DOHH2 (cell line): ENCODE measurements around the gene THAP4.

Experiments used
- H3F3A ChIP-seq: fragments of 200-600 bp; sonication (generic), shearing (Covaris generic); 2 replicates; pipeline ENCODE4 v1.6.0; 2016; ENCODE audit warnings: antibody characterized with exemption, mild to moderate bottlenecking; ENCODE audit not compliant: control insufficient read depth, insufficient read depth
- H3K27ac ChIP-seq: fragments of 200-600 bp; sonication (generic); 2 replicates; pipeline ENCODE4 v1.5.1; 2014; ENCODE audit warnings: low read depth, mild to moderate bottlenecking, low read length, moderate library complexity
- H3K27me3 ChIP-seq: fragments of 200-600 bp; sonication (generic); 2 replicates; pipeline ENCODE4 v1.6.1; 2014; ENCODE audit warnings: mild to moderate bottlenecking, low read length, mixed read lengths; ENCODE audit not compliant: control insufficient read depth
- H3K36me3 ChIP-seq: fragments of 200-600 bp; sonication (generic); 2 replicates; pipeline ENCODE4 v1.6.1; 2014; ENCODE audit warnings: mild to moderate bottlenecking, low read length, moderate library complexity, mixed read lengths; ENCODE audit not compliant: control insufficient read depth
- H3K4me1 ChIP-seq: fragments of 200-600 bp; sonication (generic); 2 replicates; pipeline ENCODE4 v1.6.1; 2014; ENCODE audit warnings: mild to moderate bottlenecking, low read length, mixed read lengths; ENCODE audit not compliant: control insufficient read depth
- H3K4me2 ChIP-seq: fragments of 200-600 bp; sonication (generic); 2 replicates; pipeline ENCODE4 v1.6.0; 2014; ENCODE audit warnings: mild to moderate bottlenecking, low read length, moderate library complexity
- H3K4me3 ChIP-seq: fragments of 200-600 bp; sonication (generic); 2 replicates; pipeline ENCODE4 v1.5.1; 2014; ENCODE audit warnings: mild to moderate bottlenecking, low read length, mixed read lengths
- H3K79me2 ChIP-seq: fragments of 200-600 bp; sonication (generic); 2 replicates; pipeline ENCODE4 v1.6.1; 2014; ENCODE audit warnings: mild to moderate bottlenecking, low read length, mixed read lengths; ENCODE audit not compliant: control insufficient read depth
- H3K9me2 ChIP-seq: fragments of 200-600 bp; sonication (generic); replicated peaks from 2 replicates; pipeline ENCODE4 v1.6.1; 2014; ENCODE audit warnings: mild to moderate bottlenecking, low read length, mixed read lengths; ENCODE audit not compliant: control insufficient read depth
- H3K9me3 ChIP-seq: fragments of 200-600 bp; sonication (generic); 2 replicates; pipeline ENCODE4 v1.6.1; 2014; ENCODE audit warnings: antibody characterized with exemption, low read length, mixed read lengths; ENCODE audit not compliant: control insufficient read depth, insufficient read depth
- H4K20me1 ChIP-seq: fragments of 200-600 bp; sonication (generic); 2 replicates; pipeline ENCODE4 v1.6.0; 2014; ENCODE audit warnings: low read depth, mild to moderate bottlenecking, antibody characterized with exemption, low read length, moderate library complexity; ENCODE audit not compliant: control insufficient read depth, insufficient read depth
- EZH2phosphoT487 ChIP-seq: fragments of 200-600 bp; sonication (generic); IDR thresholded peaks from 2 replicates; pipeline ENCODE4 v1.6.1; 2017; ENCODE audit warnings: borderline replicate concordance, mild to moderate bottlenecking, antibody characterized with exemption, low read length, moderate library complexity, mixed read lengths
- TF ChIP-seq, protein P1 (sequence below): fragments of 200-600 bp; sonication (generic); IDR thresholded peaks from one replicate; pipeline ENCODE4 v1.5.1; 2014; ENCODE audit warnings: antibody characterized with exemption, mild to moderate bottlenecking, low read depth, low read length; ENCODE audit not compliant: poor library complexity, severe bottlenecking

Gene THAP4

DNA sequence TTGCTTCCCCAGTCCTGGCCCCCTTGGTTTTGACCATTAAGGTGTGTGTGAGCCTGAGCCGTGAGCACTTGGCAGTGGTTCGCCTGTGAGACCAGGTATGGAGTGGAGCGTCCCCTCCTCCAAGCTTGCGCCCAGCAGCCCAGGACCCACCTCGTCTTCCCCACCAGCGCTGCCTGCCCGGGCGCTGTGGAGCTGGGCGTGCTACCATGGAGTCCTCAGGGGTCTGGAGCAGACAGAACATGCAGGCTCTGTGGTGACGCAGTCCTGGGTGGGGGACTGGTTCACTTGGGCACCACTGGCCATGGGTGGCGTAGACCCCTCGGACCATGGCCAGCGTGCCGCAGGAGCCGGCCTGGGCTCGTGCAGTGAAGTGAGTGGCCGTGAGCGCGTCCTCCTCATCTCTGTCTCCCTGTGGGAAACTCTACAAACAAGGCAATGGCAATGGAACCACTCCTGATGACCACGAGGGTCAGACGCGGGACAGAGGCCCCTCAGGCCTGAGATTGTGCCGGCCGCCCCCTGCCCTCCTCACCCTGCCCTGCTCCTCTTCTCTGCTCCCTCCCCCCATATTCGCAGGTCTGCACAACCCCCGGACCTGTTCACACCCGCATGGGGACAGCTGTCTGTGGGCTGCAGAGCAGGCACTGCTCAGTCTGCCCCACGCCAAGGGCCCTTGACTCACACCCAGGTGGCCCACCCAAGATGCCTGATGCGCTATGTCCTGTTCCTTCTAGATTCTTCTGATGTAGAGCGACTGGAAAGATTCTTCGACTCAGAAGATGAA, 34.7 kb upstream of the THAP4 start:
- Histone ChIP-seq H3K4me1 (no peaks in the 10 kb centered on the region), H4K20me1 (no peaks in the 10 kb centered on the region), H3K27ac (no peak overlapping the region), H3K27me3 (no peaks in the 10 kb centered on the region), H3K4me3 (no peak overlapping the region), H3K9me2 (no peaks in the 10 kb centered on the region), H3K4me2 (no peak overlapping the region), H3F3A (no peaks in the 10 kb centered on the region), H3K79me2 (no peaks in the 10 kb centered on the region), H3K9me3 (no peaks in the 10 kb centered on the region), H3K36me3 (peaks cover 58% of the 10 kb centered on the region)
- TF ChIP-seq EZH2phosphoT487: no peak
- TF ChIP-seq, protein P1, sequence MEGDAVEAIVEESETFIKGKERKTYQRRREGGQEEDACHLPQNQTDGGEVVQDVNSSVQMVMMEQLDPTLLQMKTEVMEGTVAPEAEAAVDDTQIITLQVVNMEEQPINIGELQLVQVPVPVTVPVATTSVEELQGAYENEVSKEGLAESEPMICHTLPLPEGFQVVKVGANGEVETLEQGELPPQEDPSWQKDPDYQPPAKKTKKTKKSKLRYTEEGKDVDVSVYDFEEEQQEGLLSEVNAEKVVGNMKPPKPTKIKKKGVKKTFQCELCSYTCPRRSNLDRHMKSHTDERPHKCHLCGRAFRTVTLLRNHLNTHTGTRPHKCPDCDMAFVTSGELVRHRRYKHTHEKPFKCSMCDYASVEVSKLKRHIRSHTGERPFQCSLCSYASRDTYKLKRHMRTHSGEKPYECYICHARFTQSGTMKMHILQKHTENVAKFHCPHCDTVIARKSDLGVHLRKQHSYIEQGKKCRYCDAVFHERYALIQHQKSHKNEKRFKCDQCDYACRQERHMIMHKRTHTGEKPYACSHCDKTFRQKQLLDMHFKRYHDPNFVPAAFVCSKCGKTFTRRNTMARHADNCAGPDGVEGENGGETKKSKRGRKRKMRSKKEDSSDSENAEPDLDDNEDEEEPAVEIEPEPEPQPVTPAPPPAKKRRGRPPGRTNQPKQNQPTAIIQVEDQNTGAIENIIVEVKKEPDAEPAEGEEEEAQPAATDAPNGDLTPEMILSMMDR: no peak

DNA sequence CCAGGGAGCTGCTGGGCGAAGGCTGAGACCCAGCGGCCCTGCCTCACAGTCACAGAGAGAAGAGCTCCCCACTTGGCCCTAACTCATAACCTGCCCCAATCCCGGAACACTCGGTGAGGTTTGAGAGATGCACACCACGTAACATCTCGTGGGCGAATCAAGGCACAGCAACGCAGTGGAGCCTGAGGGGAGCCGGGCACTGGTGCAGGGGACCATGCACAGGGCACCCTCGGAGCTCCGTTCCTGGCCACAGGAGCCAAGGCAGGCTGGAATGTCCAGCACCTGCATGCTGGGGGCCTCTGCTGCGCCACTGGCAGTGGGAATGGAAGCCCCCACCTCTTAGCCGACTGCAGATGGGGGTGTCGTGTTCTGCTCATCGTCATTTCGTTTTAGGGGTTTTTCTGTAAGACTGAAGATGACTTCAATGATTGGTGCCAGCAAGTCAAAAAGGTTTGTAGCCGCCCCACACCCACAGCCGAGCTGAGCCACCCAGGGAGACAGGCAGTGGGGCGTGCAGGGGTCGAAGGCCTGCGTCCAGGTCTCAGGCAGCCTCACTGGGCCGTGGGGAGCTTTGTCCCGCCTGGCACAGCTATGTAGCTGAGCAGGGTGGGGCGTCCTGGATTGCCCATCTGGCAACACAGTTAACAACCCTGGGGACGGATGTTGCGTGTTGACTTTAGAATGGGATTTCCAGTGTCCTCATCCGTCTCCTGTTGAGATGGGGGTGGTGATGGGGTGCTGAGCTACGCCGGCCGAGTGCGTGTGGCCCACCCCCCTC, 33.6 kb upstream of the THAP4 start:
- Histone ChIP-seq H3F3A (no peaks in the 10 kb centered on the region), H3K27ac (no peak overlapping the region), H3K36me3 (peaks cover 50% of the 10 kb centered on the region), H3K4me1 (no peaks in the 10 kb centered on the region), H4K20me1 (no peaks in the 10 kb centered on the region; the same call in 1 of the 2 replicates), H3K9me3 (no peaks in the 10 kb centered on the region), H3K79me2 (no peaks in the 10 kb centered on the region), H3K4me3 (no peak overlapping the region), H3K4me2 (no peak overlapping the region), H3K27me3 (no peaks in the 10 kb centered on the region), H3K9me2 (no peaks in the 10 kb centered on the region)
- TF ChIP-seq, protein P1: no peak
- no peak for TF ChIP-seq EZH2phosphoT487

DNA sequence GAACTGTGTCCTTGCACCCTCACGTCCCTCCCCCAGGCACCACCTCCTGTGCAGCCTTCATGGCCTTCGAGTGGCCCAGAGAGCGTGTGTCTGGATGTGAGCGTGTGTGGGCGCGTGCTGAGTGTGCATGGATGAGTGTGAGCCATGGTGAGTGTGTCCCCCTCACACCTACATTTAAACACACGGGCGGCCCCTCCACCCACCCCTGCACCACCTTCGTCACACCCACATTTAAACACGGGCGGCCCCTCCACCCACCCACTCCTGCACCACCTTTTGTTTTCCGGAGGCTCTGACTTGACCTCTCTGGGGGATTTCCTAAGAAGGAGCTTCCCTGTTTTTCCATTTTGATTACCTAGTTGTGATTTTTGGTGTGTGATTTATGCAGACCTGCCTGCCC, 31.9 kb upstream of the THAP4 start:
- no peak overlapping the region for H3K4me2 ChIP-seq
- no peaks in the 10 kb centered on the region for H3K4me1 ChIP-seq
- H3F3A ChIP-seq: no peaks in the 10 kb centered on the region
- H3K36me3 ChIP-seq: peaks cover 34% of the 10 kb centered on the region; the same call in 1 of the 2 replicates
- TF ChIP-seq, protein P1: no peak
- no peak for TF ChIP-seq EZH2phosphoT487
- H4K20me1 ChIP-seq: no peaks in the 10 kb centered on the region; the same call in 1 of the 2 replicates
- no peaks in the 10 kb centered on the region for H3K9me3 ChIP-seq
- no peak overlapping the region for H3K4me3 ChIP-seq
- no peak overlapping the region for H3K27ac ChIP-seq
- H3K27me3 ChIP-seq: no peaks in the 10 kb centered on the region
- H3K79me2 ChIP-seq: no peaks in the 10 kb centered on the region
- H3K9me2 ChIP-seq: no peaks in the 10 kb centered on the region
